ENCODE results near the gene TBPL1.
"Not testable (repeated sequence)": the region's sequence is repeated elsewhere in the genome, so short reads cannot be mapped to it uniquely, and the experiment has no call there.

The TBPL1 gene

GRCh38 chr6:133966654-133967329 lies 13.8 kb downstream of the TBPL1 start:
- no peak for DNase-seq (ENCODE audit: low read depth)
- TF ChIP-seq CTCF (conservative IDR thresholded peaks at IDR 0.05; ENCODE audit: low read depth, low read length) = no peak
- no peak overlapping the region for H3K4me3 ChIP-seq (ENCODE audit: low read length)

GRCh38 chr6:133967347-133967746 lies 14.3 kb downstream of the TBPL1 start:
- TF ChIP-seq CTCF (conservative IDR thresholded peaks at IDR 0.05; ENCODE audit: low read depth, low read length) = no peak
- DNase-seq (ENCODE audit: low read depth) = no peak
- H3K4me3 ChIP-seq (ENCODE audit: low read length) = no peak overlapping the region

- not testable (repeated sequence) for DNase-seq (ENCODE audit: low read depth); H3K4me3 ChIP-seq (ENCODE audit: low read length)
Observed at GRCh38 chr6:133967835-133968234, 14.8 kb downstream of the TBPL1 start.

GRCh38 chr6:133969285-133969920 lies 16.4 kb downstream of the TBPL1 start:
- TF ChIP-seq CTCF (conservative IDR thresholded peaks at IDR 0.05; ENCODE audit: low read depth, low read length) = no peak
- H3K4me3 ChIP-seq (ENCODE audit: low read length) = no peak overlapping the region
- DNase-seq (ENCODE audit: low read depth) = no peak

- no peak for TF ChIP-seq CTCF (conservative IDR thresholded peaks at IDR 0.05; ENCODE audit: low read depth, low read length)
- no peak overlapping the region for H3K4me3 ChIP-seq (ENCODE audit: low read length)
- DNase-seq (ENCODE audit: low read depth) = no peak
Observed at GRCh38 chr6:133969921-133970295, 16.9 kb downstream of the TBPL1 start.

- no peak for TF ChIP-seq CTCF (conservative IDR thresholded peaks at IDR 0.05; ENCODE audit: low read depth, low read length)
- DNase-seq (ENCODE audit: low read depth) = no peak
Observed at GRCh38 chr6:133971861-133972260, 18.8 kb downstream of the TBPL1 start.

GRCh38 chr6:133972388-133972787 lies 19.4 kb downstream of the TBPL1 start:
- DNase-seq (ENCODE audit: low read depth) = no peak
- no peak for TF ChIP-seq CTCF (conservative IDR thresholded peaks at IDR 0.05; ENCODE audit: low read depth, low read length)
- no peak overlapping the region for H3K4me3 ChIP-seq (ENCODE audit: low read length)

More at GRCh38 chr6:133971861-133972260, 18.8 kb downstream of the TBPL1 start:
- H3K4me3 ChIP-seq (ENCODE audit: low read length) = no peak overlapping the region

Data from retinal pigment epithelial cell (primary cell).